H9 (cell line): ENCODE measurements around the gene OR10W1. TPM values are rescaled to one million over a fixed set of nuclear protein-coding genes. Genes with fewer than 3 reads are reported as not detected.

ENCODE experiments used
- DNase-seq: peaks from one replicate; pipeline ENCODE4 v3.0.0-alpha.2; 2017
- H2AFZ ChIP-seq: one replicate; pipeline ENCODE4 v1.6.1; 2013; ENCODE audit warnings: mild to moderate bottlenecking, low read length, control low read depth, moderate library complexity
- H2AK5ac ChIP-seq: 2 replicates; pipeline ENCODE4 v1.6.1; 2013; ENCODE audit warnings: low read length, control low read depth, mixed read lengths; ENCODE audit not compliant: insufficient read length
- H2BK120ac ChIP-seq: one replicate; pipeline ENCODE4 v1.6.1; 2013; ENCODE audit warnings: low read depth, mild to moderate bottlenecking, low read length, control low read depth, inconsistent platforms; ENCODE audit not compliant: poor library complexity, severe bottlenecking
- H2BK12ac ChIP-seq: 2 replicates; pipeline ENCODE4 v1.6.1; 2013; ENCODE audit warnings: low read length, control low read depth, mixed read lengths, low read depth; ENCODE audit not compliant: insufficient read length
- H2BK15ac ChIP-seq: 2 replicates; pipeline ENCODE4 v1.6.1; 2013; ENCODE audit warnings: low read depth, low read length, control low read depth
- H2BK20ac ChIP-seq: one replicate; pipeline ENCODE4 v1.6.1; 2013; ENCODE audit warnings: low read depth, mild to moderate bottlenecking, low read length, control low read depth, inconsistent platforms; ENCODE audit not compliant: poor library complexity, severe bottlenecking
- H2BK5ac ChIP-seq: 2 replicates; pipeline ENCODE4 v1.6.1; 2013; ENCODE audit warnings: low read length, control low read depth, mixed read lengths; ENCODE audit not compliant: insufficient read length
- H3K14ac ChIP-seq: 2 replicates; pipeline ENCODE4 v1.6.1; 2013; ENCODE audit warnings: low read length, control low read depth; ENCODE audit not compliant: insufficient read depth
- H3K18ac ChIP-seq: 2 replicates; pipeline ENCODE4 v1.6.1; 2013; ENCODE audit warnings: low read depth, mild to moderate bottlenecking, mixed read lengths, low read length, control low read depth; ENCODE audit not compliant: insufficient read length
- H3K23ac ChIP-seq: 2 replicates; pipeline ENCODE4 v1.6.1; 2013; ENCODE audit warnings: low read length, control low read depth, mixed read lengths, low read depth; ENCODE audit not compliant: insufficient read length
- H3K23me2 ChIP-seq: 2 replicates; pipeline ENCODE4 v1.6.1; 2013; ENCODE audit warnings: low read depth, mild to moderate bottlenecking, mixed read lengths, low read length, control low read depth; ENCODE audit not compliant: insufficient read length, poor library complexity, severe bottlenecking
- H3K27ac ChIP-seq: 2 replicates; pipeline ENCODE4 v1.5.1; 2013; ENCODE audit warnings: low read length, control low read depth, mixed read lengths, low read depth; ENCODE audit not compliant: insufficient read length
- H3K27me3 ChIP-seq: 2 replicates; pipeline ENCODE4 v1.6.1; 2013; ENCODE audit warnings: low read length, control low read depth, inconsistent platforms; ENCODE audit not compliant: insufficient read depth
- H3K4ac ChIP-seq: 2 replicates; pipeline ENCODE4 v1.6.1; 2013; ENCODE audit warnings: low read depth, mild to moderate bottlenecking, control low read depth, inconsistent platforms, low read length, moderate library complexity
- H3K4me1 ChIP-seq: 2 replicates; pipeline ENCODE4 v1.6.1; 2013; ENCODE audit warnings: low read length, control low read depth, inconsistent platforms; ENCODE audit not compliant: insufficient read depth
- H3K4me2 ChIP-seq: 2 replicates; pipeline ENCODE4 v1.6.1; 2013; ENCODE audit warnings: low read length, control low read depth, mixed read lengths; ENCODE audit not compliant: insufficient read length, insufficient read depth
- H3K56ac ChIP-seq: 2 replicates; pipeline ENCODE4 v1.6.1; 2013; ENCODE audit warnings: low read depth, mild to moderate bottlenecking, mixed read lengths, low read length, control low read depth; ENCODE audit not compliant: insufficient read length
- H3K79me1 ChIP-seq: 2 replicates; pipeline ENCODE4 v1.6.1; 2013; ENCODE audit warnings: low read depth, mild to moderate bottlenecking, moderate library complexity, low read length, control low read depth, inconsistent platforms; ENCODE audit not compliant: insufficient read depth, poor library complexity, severe bottlenecking
- H3K79me2 ChIP-seq: 2 replicates; pipeline ENCODE4 v1.6.1; 2013; ENCODE audit warnings: low read length, control low read depth, inconsistent platforms; ENCODE audit not compliant: insufficient read depth
- H3K9ac ChIP-seq: 2 replicates; pipeline ENCODE4 v1.6.1; 2013; ENCODE audit warnings: low read length, control low read depth, mixed read lengths; ENCODE audit not compliant: insufficient read length; ENCODE audit errors: extremely low read depth
- H3K9me3 ChIP-seq: one replicate; pipeline ENCODE4 v1.6.1; 2013; ENCODE audit warnings: low read depth, low read length, inconsistent platforms; ENCODE audit not compliant: control insufficient read depth
- H3T11ph ChIP-seq: one replicate; pipeline ENCODE4 v1.6.1; 2013; ENCODE audit warnings: mild to moderate bottlenecking, low read length, control low read depth, inconsistent platforms
- H4K20me1 ChIP-seq: one replicate; pipeline ENCODE4 v1.6.1; 2013; ENCODE audit not compliant: control insufficient read depth, insufficient read length, insufficient read depth
- H4K5ac ChIP-seq: 2 replicates; pipeline ENCODE4 v1.6.1; 2013; ENCODE audit warnings: low read depth, mild to moderate bottlenecking, mixed read lengths, low read length, control low read depth; ENCODE audit not compliant: insufficient read length
- H4K8ac ChIP-seq: replicated peaks from 2 replicates; pipeline ENCODE4 v1.6.1; 2013; ENCODE audit warnings: low read length, control low read depth, mixed read lengths, low read depth; ENCODE audit not compliant: insufficient read length
- H4K91ac ChIP-seq: 2 replicates; pipeline ENCODE4 v1.6.1; 2013; ENCODE audit warnings: low read depth, mild to moderate bottlenecking, moderate library complexity, mixed read lengths, low read length, control low read depth; ENCODE audit not compliant: insufficient read length
- H3K27ac Mint-ChIP-seq, 3 experiments: 2 replicates in 2 of 3; 3 replicates in 1 of 3; pipeline ENCODE4 v1.8.0; 2020 to 2021; ENCODE audit warnings: mixed read lengths in 3 of 3, mild to moderate bottlenecking in 1 of 3, moderate library complexity in 1 of 3
- H3K27me3 Mint-ChIP-seq: 2 replicates; pipeline ENCODE4 v1.8.0; 2021; ENCODE audit warnings: low read depth, mild to moderate bottlenecking, moderate library complexity, mixed read lengths
- H3K36me3 Mint-ChIP-seq, 3 experiments: 2 replicates in 2 of 3; 3 replicates in 1 of 3; pipeline ENCODE4 v1.8.0; 2020 to 2021; ENCODE audit warnings: low read depth in 3 of 3, mixed read lengths in 3 of 3; ENCODE audit not compliant: insufficient read depth in 1 of 3
- H3K4me1 Mint-ChIP-seq, 2 experiments: 2 replicates each; pipeline ENCODE4 v1.8.0; 2020; ENCODE audit warnings: mixed read lengths in 2 of 2
- H3K4me3 Mint-ChIP-seq, 2 experiments: 2 replicates in 1 of 2; 3 replicates in 1 of 2; pipeline ENCODE4 v1.8.0; 2020 to 2021; ENCODE audit warnings: mild to moderate bottlenecking in 2 of 2, mixed read lengths in 2 of 2, moderate library complexity in 1 of 2
- H3K9me3 Mint-ChIP-seq, 2 experiments: 2 replicates in 1 of 2; 3 replicates in 1 of 2; pipeline ENCODE4 v1.8.0; 2020; ENCODE audit warnings: mild to moderate bottlenecking in 2 of 2, mixed read lengths in 2 of 2, moderate library complexity in 1 of 2
- CTCF ChIP-seq: fragments of 200-600 bp; sonication (generic); conservative IDR thresholded peaks from 3 replicates; pipeline ENCODE4 v1.8.0; 2021; ENCODE audit warnings: antibody characterized with exemption, mild to moderate bottlenecking
- WGBS: extraction: QIAGEN DNeasy Blood & Tissue Kit; methylation state at CpG from one replicate; pipeline ENCODE4 v1.1.7; 2013; ENCODE audit warnings: missing lambda C conversion rate, low lambda C conversion rate, mixed read lengths; ENCODE audit not compliant: insufficient read length; ENCODE audit errors: extremely low coverage; 5-methylcytosine and 5-hydroxymethylcytosine counted together
- total RNA-seq: library from RNA; stranded (reverse); gene quantifications from 2 replicates; pipeline ENCODE4 v1.2.1, GENCODE V29; 2021

OR10W1 gene
- total RNA-seq, 1 experiment from 2014 or later = not detected

GRCh38 chr11:58316142-58316541 is 48.1 kb upstream of the OR10W1 start:
- no peaks in the 10 kb centered on the region for H3K27me3 ChIP-seq
- no peak overlapping the region for H3T11ph ChIP-seq
- H3K79me2 ChIP-seq = no peaks in the 10 kb centered on the region
- H3K27ac ChIP-seq = no peak overlapping the region
- H3K9me3 Mint-ChIP-seq = peaks cover 13 to 58% of the 10 kb centered on the region in 2 experiments
- H2AFZ ChIP-seq = no peak overlapping the region
- no peak overlapping the region for H3K56ac ChIP-seq
- H3K9me3 ChIP-seq = no peaks in the 10 kb centered on the region
- TF ChIP-seq CTCF = no peak
- no peak overlapping the region for H2BK20ac ChIP-seq
- no peak overlapping the region for H3K14ac ChIP-seq
- no peak overlapping the region for H3K9ac ChIP-seq
- H4K5ac ChIP-seq = no peak overlapping the region
- H3K4me1 ChIP-seq = no peaks in the 10 kb centered on the region
- H3K27ac Mint-ChIP-seq = no peak overlapping the region
- H3K4me1 Mint-ChIP-seq = no peaks in the 10 kb centered on the region
- peaks cover 0 to 12% (median 5%) of the 10 kb centered on the region in 3 experiments; a peak in 3 of 7 replicates for H3K36me3 Mint-ChIP-seq
- no peaks in the 10 kb centered on the region; the same call in 1 of the 2 replicates for H3K27me3 Mint-ChIP-seq
- no peak overlapping the region for H2AK5ac ChIP-seq
- H3K4me3 Mint-ChIP-seq = no peak overlapping the region
- H3K4ac ChIP-seq = no peak overlapping the region
- no peaks in the 10 kb centered on the region for H3K79me1 ChIP-seq
- H3K18ac ChIP-seq = no peak overlapping the region
- no peaks in the 10 kb centered on the region for H3K23me2 ChIP-seq
- H3K4me2 ChIP-seq = no peak overlapping the region
- no peak for DNase-seq
- H2BK120ac ChIP-seq = no peak overlapping the region
- H2BK15ac ChIP-seq = no peak overlapping the region
- no peak overlapping the region for H4K91ac ChIP-seq
- WGBS = 100% methylated on average over 1 of the region's 2 CpGs
- no peak overlapping the region for H4K8ac ChIP-seq
- no peaks in the 10 kb centered on the region for H4K20me1 ChIP-seq
- no peak overlapping the region for H2BK5ac ChIP-seq
- no peak overlapping the region for H3K23ac ChIP-seq
- no peak overlapping the region for H2BK12ac ChIP-seq
